ENCODE measurements around the gene ICA1L.

- TF ChIP-seq POLR2A (IDR thresholded peaks at IDR 0.05; ENCODE audit: low read depth, low read length): no peak
- TF ChIP-seq ELK1 (IDR thresholded peaks at IDR 0.05; ENCODE audit: borderline replicate concordance, low read depth, low read length): no peak
- no peak for TF ChIP-seq CTCF (conservative IDR thresholded peaks at IDR 0.05; ENCODE audit: low read depth, low read length)
- no peak for TF ChIP-seq USF2 (IDR thresholded peaks at IDR 0.05; ENCODE audit: low read depth, low read length)
- no peak for TF ChIP-seq MAFK (IDR thresholded peaks at IDR 0.05; ENCODE audit: low read depth, low read length)
- no peak for TF ChIP-seq SMC3 (IDR thresholded peaks at IDR 0.05; ENCODE audit: low read depth, low read length)
- no peak for TF ChIP-seq NFE2L2 (IDR thresholded peaks at IDR 0.05; ENCODE audit: low read depth, low read length)
- TF ChIP-seq CEBPB (IDR thresholded peaks at IDR 0.05; ENCODE audit: low read depth, low read length): no peak
- TF ChIP-seq FOS (IDR thresholded peaks at IDR 0.05; ENCODE audit: low read depth, low read length): no peak
- no peak for TF ChIP-seq RAD21 (IDR thresholded peaks at IDR 0.05; ENCODE audit: low read length)
- TF ChIP-seq BHLHE40 (IDR thresholded peaks at IDR 0.05; ENCODE audit: low read depth, low read length): no peak
These were observed 122.1 kb downstream of the ICA1L start for GRCh38 chr2:202749477-202749876.

Data from IMR-90 (cell line).